Measurements from ENCODE around the gene IRAG1.

GRCh38 chr11:10667521-10667885 is 26.1 kb downstream of the IRAG1 start:
- TF ChIP-seq POLR2A (IDR thresholded peaks at IDR 0.05; ENCODE audit: low read length) (no peak), GATA1 (IDR thresholded peaks at IDR 0.05; ENCODE audit: low read depth, low read length) (no peak)

Data from erythroblast (primary cell).